DMS53 treated with DMSO at 0.1 percent for 48 hours (cell line): Measurements from ENCODE around the gene ATP2C1.

Experiments used
- DNase-seq: peaks from one replicate; lab custom pipeline; 2025; ENCODE audit not compliant: unreplicated experiment; lab: John Stamatoyannopoulos, UW

The ATP2C1 gene

DNA sequence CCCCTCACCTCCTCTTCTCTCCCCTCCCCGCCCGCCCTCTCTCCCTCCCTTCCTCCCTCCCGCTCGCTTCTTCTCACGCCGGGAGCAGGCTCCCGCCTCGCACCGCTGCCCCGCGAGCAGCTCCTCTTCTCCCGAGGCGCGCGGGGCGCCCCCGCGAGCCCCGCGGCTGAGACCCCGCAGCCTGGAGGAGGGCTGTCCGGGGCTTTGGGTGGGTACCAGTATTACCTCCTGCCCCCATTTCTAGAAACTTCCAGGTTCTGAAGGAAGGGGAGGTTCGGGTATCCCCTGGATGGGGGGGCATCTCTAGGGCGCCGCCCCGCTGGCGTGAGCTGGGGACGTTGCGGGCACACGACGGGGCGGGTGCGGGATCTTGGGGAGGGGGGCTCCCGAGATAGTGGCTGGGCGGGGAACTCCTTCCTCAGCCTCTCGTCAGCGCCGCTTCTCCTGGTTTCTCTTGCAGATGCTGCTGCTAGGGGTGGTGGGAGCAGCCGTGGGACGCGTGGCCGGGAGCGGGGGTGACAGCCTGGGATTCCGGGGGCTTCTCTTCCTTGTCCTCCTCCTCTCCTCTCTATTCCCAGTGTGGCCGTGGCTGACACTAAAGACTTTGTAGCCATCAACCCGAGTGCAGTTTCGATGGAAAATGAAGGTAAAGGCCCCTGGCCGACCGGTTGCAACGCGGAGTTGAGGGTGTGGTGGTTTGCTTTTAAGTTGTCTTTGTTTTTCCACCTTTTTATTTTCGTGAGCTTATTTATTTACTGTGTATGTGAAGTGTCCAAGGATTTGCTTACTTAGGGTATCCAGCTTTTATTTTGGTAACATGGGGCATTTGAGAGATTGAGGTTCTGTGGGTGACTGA lies 474 bp downstream of the ATP2C1 start:
- no peak for DNase-seq

DNA sequence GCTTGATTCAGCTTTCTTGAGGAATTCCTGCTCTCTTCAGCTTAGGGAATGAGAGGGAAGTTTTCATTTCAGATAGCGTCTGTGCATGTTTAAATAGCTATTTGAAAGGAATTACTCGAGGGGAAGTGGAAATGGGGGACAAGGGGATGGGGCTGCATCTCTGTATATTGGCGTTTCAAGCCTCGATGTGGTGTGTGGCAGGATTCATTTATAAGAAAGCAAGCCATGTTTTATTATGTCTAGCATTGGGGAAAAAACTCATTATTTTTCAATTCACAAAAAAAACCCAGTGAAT lies 1.0 kb downstream of the ATP2C1 start:
- DNase-seq: no peak

DNA sequence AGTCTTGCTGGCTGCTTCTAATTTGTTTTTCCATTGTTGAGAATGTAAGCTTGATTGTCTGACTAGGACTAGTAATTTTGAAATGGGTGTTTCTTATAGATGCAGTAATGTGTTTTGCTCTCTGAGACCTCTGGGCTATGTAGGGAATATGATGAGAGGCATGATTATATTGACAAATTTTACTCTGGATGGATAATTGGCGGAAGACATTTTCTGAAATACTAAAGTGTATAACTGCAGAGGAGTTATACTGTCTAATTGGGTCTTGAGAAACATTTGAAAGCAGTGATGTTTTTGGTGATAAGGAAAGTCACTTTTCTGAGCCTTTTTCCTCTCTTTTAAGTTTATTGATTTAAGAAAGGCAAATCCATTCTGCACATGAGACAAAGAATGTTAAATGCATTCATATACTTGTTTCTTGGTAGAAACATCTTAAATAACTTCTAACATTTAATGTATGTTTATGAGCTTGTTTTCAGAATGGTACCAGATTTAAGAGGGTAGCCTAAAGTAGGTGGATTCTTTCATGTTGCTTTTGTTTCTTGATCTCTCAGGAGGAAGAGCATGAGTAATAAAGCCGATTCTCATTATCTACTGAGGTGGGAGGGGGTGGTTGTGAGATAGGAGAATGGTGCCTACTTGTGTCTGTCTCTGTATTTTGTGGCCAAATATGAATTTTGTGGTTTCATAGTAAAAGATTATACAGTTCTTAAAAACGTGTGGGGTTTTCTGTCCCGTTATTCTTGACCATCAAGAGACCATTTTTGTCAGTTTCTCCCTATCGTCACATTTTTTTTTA lies 2.0 kb downstream of the ATP2C1 start:
- DNase-seq: no peak

DNA sequence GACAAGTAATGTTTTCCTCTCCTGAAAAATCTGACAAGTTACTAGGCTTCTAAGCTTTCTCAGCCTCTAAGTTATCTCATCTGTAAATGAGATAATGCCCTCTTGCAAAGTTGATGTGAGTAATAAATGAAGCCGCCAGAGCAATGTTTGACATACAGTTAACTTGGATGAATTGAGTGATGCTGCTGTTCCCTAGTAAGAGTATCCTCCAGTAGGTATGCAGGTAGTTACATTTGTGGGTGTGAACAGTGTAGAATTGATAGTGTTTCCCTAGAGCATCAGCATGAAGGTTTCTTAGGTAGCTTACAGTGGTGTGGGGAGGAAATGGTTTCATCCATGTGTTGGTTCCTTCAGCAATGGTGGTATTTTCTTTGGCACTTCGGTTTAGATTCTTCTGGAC lies 3.4 kb downstream of the ATP2C1 start:
- no peak for DNase-seq

DNA sequence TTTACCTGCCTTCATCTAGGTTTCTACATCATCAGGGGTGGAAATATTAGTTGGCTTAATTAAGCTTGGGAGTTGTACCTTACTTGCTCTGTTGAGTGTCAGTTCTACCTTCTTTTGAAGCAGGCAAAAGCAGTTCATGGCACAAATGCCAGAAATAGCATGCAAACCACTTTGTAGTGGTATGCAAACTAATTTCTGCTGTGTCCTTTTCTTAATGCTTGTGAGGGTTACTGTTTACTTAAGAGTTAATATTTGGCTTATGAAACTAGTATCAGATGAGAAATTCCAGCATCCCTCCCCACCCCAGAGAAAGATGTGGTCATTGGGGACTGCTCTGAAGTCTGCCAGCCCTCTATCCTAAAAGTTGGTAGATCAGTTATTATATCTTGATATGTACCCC lies 7.1 kb downstream of the ATP2C1 start:
- no peak for DNase-seq

DNA sequence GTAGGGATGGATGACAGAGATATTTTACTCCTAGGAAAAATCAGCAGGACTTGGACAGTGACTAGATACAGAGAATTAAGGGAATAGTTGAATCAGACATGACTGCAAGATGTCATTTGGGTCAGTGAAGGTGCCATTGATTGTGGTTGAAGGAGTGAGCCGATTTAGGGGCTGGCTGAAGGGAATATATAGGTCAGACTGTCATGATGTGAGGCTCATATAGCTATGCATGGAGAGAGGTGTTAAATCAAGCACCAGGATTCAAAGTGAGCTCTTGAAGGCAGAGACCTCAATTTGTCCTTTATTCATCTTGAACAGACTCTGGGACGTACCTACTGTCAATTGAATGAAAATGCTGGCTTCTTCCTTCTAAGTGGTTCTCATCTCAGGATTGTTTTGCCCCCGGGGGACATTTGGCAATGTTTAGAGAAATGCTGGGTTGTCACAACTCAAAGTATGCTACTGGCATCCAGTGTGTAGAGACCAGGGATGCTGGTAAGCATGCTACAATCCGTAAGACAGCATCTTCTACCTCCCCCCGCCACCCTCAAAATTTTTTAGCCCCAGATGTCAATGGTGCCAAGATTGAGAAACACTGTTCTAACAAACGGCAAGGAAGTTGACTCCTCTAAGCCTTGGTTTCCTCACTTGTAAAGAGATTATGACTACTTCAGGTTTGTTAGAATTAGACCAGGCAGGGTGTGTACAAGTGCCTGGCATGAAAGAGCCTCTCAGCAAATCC lies 7.8 kb downstream of the ATP2C1 start:
- no peak for DNase-seq

DNA sequence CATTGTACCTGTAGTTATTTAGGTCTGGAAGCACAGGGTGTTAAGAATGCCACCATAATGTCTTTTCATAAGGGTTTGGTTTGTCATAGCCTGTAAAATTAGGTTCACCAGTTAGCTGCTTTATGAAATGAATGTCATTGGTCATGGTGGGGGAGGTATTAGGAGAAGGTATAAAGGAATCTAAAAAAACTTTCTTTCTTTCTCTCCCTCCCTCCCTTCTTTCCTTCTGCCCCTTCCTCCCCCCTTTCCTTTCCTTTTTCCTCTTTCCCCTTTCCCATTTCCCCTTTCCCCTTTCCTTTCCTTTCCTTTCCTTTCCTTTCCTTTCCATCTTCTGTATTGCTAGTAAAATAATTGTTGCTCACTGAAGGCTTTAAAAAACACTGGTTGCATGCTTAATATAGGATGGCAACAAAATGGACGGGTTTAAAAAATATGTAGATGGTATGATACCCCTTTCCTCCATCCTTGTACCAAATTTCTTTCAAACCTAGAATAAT lies 9.6 kb downstream of the ATP2C1 start:
- no peak for DNase-seq

DNA sequence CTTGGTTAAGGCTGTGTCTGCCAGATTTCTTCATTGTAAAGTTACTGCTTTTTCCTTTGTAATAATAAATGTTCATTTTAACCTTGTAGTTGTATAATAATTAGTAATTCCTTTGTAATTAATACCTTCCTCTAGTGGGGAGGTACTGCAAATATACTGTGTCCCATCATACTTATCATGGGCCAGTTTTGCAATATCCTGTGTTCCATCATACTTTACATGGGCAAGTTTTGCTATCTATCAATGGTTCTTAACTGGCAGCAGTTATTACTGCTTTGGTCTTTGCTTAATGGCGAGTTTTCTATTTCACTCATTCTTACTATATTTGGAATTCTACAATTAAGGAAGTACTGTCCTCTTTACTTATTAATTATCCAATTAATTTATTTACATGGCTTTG lies 10.6 kb downstream of the ATP2C1 start:
- no peak for DNase-seq

DNA sequence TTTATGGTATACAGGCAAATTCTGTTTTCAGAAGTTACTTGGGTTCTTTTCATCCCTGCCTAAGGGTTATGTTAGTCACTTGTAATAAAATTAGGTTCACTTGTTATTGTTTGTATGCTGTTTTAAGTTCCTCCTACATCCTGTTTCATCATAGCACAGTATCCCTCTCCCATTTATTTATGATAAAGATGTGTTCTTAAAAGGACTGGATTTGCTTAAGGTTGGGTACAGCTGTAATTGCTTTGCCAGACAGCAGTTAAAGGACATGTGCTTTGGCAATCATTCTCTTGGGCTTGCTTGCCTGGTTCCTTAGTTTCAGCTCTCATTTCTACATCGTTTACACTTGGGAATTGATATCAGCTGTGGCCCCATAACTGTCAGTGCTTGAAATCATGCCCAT lies 11.7 kb downstream of the ATP2C1 start:
- DNase-seq: no peak

DNA sequence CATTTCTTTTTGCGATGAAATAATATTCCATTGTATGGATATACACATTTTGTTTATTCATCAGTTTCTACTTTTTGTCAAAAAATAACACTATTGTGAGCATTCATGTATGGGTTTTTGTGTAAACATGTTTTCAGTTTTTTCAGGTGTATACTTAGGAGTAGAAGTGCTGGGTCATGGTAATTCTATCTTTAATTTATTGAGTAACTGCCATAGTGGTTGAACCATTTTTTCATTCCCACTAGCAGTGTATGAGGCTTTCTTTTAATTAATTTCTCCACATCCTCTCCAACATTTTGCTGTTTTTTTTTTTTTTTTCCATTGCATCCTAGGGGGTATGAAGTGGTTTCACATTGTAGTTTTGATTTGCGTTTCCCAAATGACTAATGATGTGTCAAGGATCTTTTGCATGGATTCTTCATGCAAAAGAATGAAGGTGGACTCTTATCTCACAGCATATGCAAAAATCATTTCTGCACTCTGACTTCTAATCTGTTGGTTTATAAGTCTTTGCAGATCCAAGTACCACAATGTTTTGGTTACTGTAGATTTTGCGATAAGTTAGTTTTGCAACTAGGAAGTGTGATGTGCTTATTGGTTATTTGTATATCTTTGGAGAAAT lies 12.6 kb downstream of the ATP2C1 start:
- no peak for DNase-seq

DNA sequence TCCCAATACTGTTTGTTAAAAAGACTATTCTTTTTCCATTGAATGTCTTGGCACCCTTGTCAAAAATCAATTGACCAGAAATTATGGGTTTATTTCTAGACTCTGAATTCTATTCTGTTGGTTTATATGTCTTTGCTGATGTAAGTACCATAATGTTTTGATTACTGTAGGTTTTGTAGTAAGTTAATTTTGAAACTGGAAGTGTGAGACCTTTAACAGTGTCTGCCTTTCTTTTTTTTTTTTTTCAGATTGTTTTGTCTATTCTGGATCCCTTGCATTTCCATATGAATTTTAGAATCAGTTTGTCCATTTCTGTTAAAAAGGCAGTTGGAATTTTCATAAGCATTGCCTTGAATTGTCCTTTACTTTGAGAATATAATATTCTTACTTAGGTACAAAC lies 13.6 kb downstream of the ATP2C1 start:
- DNase-seq: no peak

DNA sequence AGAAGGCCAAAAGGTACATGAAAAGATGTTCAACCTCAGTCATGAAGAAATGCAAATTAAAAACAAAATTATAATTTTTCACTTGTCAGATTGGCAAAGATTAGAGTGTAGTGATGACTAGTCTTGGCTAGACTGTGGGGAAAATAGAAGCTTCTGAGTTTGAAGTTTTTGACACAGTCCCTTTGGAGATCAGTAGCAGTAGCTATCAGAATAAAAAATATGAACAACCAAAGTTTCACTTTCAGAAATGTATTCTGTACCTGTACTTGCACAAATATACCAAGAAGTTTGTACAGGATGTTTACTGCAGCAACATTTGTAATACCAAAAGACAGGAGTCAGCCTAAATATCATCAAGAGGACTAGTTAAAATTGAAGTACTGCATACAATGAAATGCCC lies 14.1 kb downstream of the ATP2C1 start:
- no peak for DNase-seq

DNA sequence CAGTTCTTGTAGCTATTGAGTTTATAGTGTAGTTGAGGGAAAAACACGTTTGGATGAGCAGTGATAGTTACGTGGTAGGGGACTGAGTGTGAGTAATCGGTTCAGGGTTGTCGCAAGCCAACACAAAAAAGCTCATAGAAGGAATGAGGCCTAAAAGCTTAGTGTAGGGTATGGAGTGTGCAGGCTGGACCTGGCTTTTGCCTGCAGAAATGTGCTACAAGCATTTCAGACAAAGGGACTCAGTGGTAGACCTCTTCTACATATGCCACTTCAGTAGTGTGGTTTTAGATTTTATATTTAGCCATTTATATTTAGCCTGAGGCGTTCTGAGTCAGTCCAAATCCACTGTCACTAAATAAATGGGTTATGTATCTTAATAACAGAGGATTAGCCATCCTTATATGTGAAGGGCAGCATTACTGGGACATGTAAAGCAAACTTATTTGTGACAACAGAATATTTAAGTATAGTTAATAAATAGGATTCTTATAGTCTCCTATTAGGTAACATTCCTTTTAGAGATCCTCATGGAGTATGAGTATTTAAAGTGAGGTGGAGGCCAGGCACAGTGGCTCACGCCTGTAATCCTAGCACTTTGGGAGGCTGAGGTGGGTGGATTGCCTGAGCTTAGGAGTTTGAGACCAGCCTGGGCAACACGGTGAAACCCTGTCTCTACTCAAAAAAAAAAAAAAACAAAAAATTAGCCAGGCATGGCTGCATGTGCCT lies 21.8 kb downstream of the ATP2C1 start:
- DNase-seq: no peak

DNA sequence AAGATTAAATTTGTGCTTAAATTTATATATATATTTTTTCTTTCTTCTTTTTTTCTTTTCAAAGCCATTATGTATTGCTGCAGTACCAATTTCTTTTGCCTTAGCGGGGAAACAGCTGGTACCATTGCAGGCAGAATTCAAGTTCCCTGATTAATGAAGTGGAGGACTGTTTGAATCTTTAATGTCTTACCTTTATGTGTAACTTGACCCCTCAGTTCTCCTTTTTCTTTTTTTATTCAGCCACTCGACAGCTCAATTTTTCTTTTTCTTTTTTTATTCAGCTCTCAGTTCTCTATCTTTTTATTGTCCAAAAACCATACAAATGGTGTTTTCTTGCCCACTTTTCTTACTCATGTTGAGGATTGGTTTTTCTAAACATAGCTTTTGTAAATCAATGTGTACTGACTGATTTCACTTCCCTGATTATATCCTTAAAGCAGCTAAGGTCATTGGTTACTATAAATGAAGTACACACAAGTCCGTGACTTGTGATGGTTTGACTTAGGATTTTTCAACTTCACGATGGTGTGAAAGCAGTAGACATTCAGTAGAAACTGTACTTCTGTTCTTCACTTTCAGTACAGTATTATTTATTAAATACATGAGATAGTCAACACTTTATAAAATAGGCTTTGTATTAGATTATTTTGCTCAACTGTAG lies 22.8 kb downstream of the ATP2C1 start:
- no peak for DNase-seq

DNA sequence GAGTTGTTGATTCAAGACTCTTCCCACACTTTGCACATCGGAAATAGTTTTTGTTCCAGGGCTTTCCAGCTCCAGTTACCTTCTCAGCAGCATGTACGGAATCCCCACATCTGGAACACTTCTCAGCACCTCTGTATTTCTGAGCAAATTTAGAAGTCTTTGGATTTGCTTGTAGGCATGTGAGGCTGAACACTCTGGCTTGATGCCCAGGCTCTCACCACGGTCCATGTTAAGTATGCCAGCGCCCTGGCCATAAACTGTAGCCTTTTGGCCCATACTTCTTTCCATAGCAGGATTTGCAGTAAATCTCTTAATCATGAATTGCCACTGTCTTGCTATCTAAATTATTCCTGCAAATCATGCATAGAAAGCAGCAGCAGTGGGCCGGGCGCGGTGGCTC lies 24.4 kb downstream of the ATP2C1 start:
- no peak for DNase-seq

DNA sequence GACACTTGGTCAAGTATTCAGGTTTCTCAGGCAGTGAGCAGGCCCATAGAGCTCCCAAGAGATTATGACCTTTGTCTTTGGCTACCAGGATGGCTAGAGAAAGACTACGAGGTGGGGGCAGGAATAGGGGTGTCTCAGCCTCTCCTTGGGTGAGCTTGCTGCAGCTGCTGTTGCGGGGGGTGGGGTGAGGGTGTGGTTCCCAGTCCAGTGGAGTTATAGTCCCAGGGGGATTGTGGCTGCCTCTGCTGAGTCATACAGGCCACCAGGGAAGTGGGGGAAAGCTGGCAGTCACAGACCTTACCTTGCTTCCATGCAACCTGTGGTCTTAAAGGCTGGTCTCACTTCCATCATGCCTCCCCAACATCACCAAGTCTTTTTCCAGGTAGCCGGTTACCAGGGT lies 31.7 kb downstream of the ATP2C1 start:
- DNase-seq: no peak

DNA sequence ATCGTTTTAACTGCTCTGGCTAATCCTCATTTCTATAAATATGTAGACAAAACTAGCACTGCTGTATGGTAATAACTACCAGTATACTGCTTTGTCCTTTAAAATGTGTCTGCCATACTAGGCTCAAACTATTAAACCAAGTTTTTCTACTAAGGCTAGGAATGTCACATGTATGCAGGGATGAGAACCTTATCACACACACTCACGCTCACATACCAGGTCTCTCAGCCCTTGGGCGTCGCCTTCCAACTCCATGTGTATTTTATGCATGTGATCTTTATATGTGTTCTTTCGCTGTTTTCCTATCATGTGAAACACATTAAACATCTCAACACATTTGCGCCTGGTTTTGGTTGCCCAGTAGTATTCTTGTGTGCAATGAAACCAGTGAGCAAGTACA lies 32.6 kb downstream of the ATP2C1 start:
- no peak for DNase-seq

DNA sequence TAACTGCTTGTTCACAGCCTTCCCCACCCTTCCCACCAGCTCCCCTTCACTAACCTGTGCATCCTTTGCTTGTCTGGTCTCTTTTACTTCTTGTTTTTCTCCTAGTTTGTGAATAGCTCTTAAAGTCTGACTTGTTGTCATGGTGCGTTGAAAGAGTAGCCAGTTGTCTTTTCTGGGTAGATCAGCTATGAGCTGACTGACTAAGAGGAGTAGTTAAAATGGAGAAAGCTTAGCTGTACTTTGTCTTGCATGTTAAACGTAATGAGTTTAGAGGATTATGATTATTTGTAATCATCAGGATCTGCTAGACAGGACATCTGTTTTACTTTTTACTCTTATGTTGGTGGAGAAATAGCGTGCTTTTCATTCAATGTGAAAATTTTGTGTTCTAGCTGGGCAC lies 35.9 kb downstream of the ATP2C1 start:
- no peak for DNase-seq

DNA sequence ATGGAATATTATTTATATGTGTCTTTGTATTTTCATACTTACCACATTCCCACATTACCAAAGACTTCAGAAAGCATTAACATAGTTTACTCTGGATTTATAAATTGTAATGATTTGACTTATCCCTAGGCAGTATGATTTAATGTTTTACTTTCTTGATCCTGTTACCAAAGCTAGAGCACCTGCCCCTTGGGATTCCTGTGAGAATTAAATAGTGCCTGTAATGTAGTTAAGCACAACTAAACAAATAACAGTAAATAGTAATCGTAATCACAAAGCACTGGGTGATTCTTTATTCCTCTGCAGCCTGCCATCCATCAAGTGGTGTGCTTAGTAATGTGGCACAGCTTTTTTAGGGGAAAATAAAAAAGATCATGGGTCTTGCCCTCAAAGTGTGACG lies 39.1 kb downstream of the ATP2C1 start:
- DNase-seq: no peak

DNA sequence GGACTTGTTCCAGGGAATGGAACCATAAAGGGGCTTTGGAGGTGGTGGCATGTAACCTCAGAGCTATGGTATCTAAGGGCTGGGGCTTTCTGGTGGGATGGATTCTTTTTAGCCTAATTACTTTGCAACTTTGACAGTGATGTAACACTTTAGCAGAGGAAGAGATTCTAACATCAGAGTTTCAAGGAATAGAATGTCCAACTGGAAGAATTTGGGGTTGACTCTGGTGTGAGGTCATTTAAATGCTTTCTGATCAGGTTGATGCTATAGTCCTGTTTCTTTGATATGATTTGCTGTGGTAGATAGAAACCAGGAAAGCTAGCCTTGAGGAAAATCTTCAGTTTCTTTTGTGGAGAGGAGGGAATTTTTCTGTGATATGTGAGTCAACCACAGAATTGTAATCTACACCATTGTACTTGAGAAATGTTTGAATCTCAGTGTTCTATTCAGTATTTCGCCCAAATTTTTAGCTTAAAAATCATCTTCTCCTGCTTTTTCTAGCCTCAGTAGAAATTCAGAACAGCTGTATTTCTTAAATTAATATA lies 40.0 kb downstream of the ATP2C1 start:
- DNase-seq: no peak
